H1 (cell line): ENCODE data around the gene SNX32. TPM values are rescaled to one million over a fixed set of nuclear protein-coding genes. Genes with fewer than 3 reads are reported as not detected.

ENCODE experiments used
- CTCF ChIA-PET: fragments of 300-600 bp; sonication (Branson Sonifier 250); formaldehyde crosslinking; loops from one replicate; lab custom pipeline; 2021; ENCODE audit not compliant: partially characterized antibody; lab: Charles Lee
- POLR2A ChIA-PET: fragments of 300-600 bp; sonication (Branson Sonifier 250); formaldehyde crosslinking; loops from one replicate; lab custom pipeline; 2021; ENCODE audit warnings: inconsistent platforms; ENCODE audit not compliant: partially characterized antibody; lab: Charles Lee
- DNase-seq, 2 experiments: peaks; one replicate each; pipeline versions ENCODE4 v3.0.0 to v3.0.0-alpha.2; 2010 to 2022; ENCODE audit warnings: low spot score in 2 of 2, low read depth in 1 of 2, mixed read lengths in 1 of 2
- FAIRE-seq: peaks from 2 replicates; lab custom pipeline; 2011; peaks lifted over from hg19 to GRCh38; lab: Jason Lieb, UNC
- H2AFZ ChIP-seq: 2 replicates; pipeline ENCODE4 v1.8.1; 2012; ENCODE audit warnings: low read length, inconsistent platforms
- H2AK5ac ChIP-seq: 2 replicates; pipeline ENCODE4 v1.6.1; 2013; ENCODE audit warnings: low read depth, low read length
- H2BK120ac ChIP-seq: replicated peaks from 2 replicates; pipeline ENCODE3; 2013; ENCODE audit warnings: low read depth, low read length, inconsistent platforms
- H2BK12ac ChIP-seq: 2 replicates; pipeline ENCODE4 v1.6.1; 2013; ENCODE audit warnings: low read depth, low read length
- H2BK15ac ChIP-seq: 2 replicates; pipeline ENCODE4 v1.6.1; 2013; ENCODE audit warnings: low read length
- H2BK20ac ChIP-seq: 2 replicates; pipeline ENCODE4 v1.6.1; 2013; ENCODE audit warnings: low read length
- H2BK5ac ChIP-seq: 2 replicates; pipeline ENCODE4 v1.6.1; 2013; ENCODE audit warnings: low read depth, low read length
- H3K14ac ChIP-seq: 2 replicates; pipeline ENCODE4 v1.6.1; 2013; ENCODE audit warnings: inconsistent platforms; ENCODE audit not compliant: insufficient read length
- H3K18ac ChIP-seq: 2 replicates; pipeline ENCODE4 v1.6.1; 2013; ENCODE audit warnings: low read length; ENCODE audit errors: extremely low read depth
- H3K23ac ChIP-seq: 2 replicates; pipeline ENCODE4 v1.6.1; 2013; ENCODE audit warnings: inconsistent platforms; ENCODE audit not compliant: insufficient read length
- H3K23me2 ChIP-seq: 2 replicates; pipeline ENCODE4 v1.6.1; 2013; ENCODE audit warnings: low read depth, low read length
- H3K27ac ChIP-seq: 2 replicates; pipeline ENCODE4 v1.6.1; 2011; ENCODE audit warnings: low read depth, low read length, inconsistent platforms
- H3K27me3 ChIP-seq, 4 experiments: replicated peaks in 1 of 4; 1 replicate in 1 of 4; 2 replicates in 3 of 4; pipeline versions ENCODE4 v1.6.1 to v1.8.1; 2011 to 2013; ENCODE audit warnings: low read length in 3 of 4, mild to moderate bottlenecking in 3 of 4, inconsistent platforms in 2 of 4, mixed read lengths in 2 of 4, moderate library complexity in 1 of 4; ENCODE audit not compliant: control insufficient read depth in 3 of 4, insufficient read depth in 3 of 4; ENCODE audit errors: extremely low read depth in 1 of 4
- H3K36me3 ChIP-seq, 4 experiments: 2 replicates each; pipeline versions ENCODE4 v1.6.1 to v1.8.1; 2011 to 2013; ENCODE audit warnings: mild to moderate bottlenecking in 4 of 4, low read length in 3 of 4, moderate library complexity in 2 of 4, control low read depth in 1 of 4, inconsistent platforms in 1 of 4; ENCODE audit not compliant: insufficient read depth in 4 of 4, control insufficient read depth in 2 of 4
- H3K4ac ChIP-seq: replicated peaks from 2 replicates; pipeline ENCODE3; 2013; ENCODE audit warnings: low read length, low read depth, mixed read lengths, inconsistent platforms; ENCODE audit not compliant: insufficient read length
- H3K4me1 ChIP-seq, 4 experiments: replicated peaks in 1 of 4; 1 replicate in 1 of 4; 2 replicates in 3 of 4; pipeline versions ENCODE4 v1.6.1 to v1.8.1; 2011 to 2013; ENCODE audit warnings: low read length in 3 of 4, inconsistent platforms in 2 of 4, mixed read lengths in 1 of 4; ENCODE audit not compliant: insufficient read depth in 4 of 4, control insufficient read depth in 3 of 4
- H3K4me2 ChIP-seq, 2 experiments: 2 replicates each; pipeline versions ENCODE4 v1.6.1 to v1.8.1; 2011 to 2013; ENCODE audit warnings: low read depth in 2 of 2, low read length in 2 of 2, control low read depth in 1 of 2, inconsistent platforms in 1 of 2, mild to moderate bottlenecking in 1 of 2; ENCODE audit not compliant: insufficient read depth in 1 of 2
- H3K4me3 ChIP-seq, 4 experiments: fragments of 200-600, 300-600 bp in 1 of 4; sonication (generic), shearing (Covaris generic), sonication (Bioruptor Twin) in 1 of 4; 2 replicates each; pipeline versions ENCODE4 v1.5.1 to v1.8.1; 2011 to 2016; ENCODE audit warnings: low read length in 4 of 4, low read depth in 3 of 4, control low read depth in 2 of 4, inconsistent platforms in 2 of 4, mild to moderate bottlenecking in 2 of 4, mixed read lengths in 1 of 4, moderate library complexity in 1 of 4; ENCODE audit not compliant: insufficient read depth in 2 of 4; ENCODE audit errors: extremely low read depth in 1 of 4
- H3K56ac ChIP-seq: replicated peaks from 2 replicates; pipeline ENCODE3; 2013; ENCODE audit warnings: low read depth, mild to moderate bottlenecking, mixed read lengths, low read length, inconsistent platforms; ENCODE audit not compliant: insufficient read length
- H3K79me1 ChIP-seq: 2 replicates; pipeline ENCODE4 v1.6.1; 2013; ENCODE audit warnings: low read depth, low read length, control low read depth
- H3K79me2 ChIP-seq, 2 experiments: 2 replicates each; pipeline versions ENCODE4 v1.6.1 to v1.8.1; 2012 to 2013; ENCODE audit warnings: low read length in 2 of 2, mild to moderate bottlenecking in 2 of 2, inconsistent platforms in 1 of 2; ENCODE audit not compliant: insufficient read depth in 2 of 2, control insufficient read depth in 1 of 2
- H3K9ac ChIP-seq, 4 experiments: replicated peaks in 1 of 4; 1 replicate in 1 of 4; 2 replicates in 3 of 4; pipeline versions ENCODE4 v1.6.1 to v1.8.1; 2011 to 2013; ENCODE audit warnings: low read depth in 3 of 4, low read length in 3 of 4, control low read depth in 2 of 4, mild to moderate bottlenecking in 2 of 4, moderate library complexity in 2 of 4, inconsistent platforms in 1 of 4; ENCODE audit errors: extremely low read depth in 1 of 4
- H3K9me3 ChIP-seq, 2 experiments: 2 replicates each; pipeline versions ENCODE4 v1.6.1 to v1.8.1; 2012 to 2013; ENCODE audit warnings: mild to moderate bottlenecking in 2 of 2, moderate library complexity in 2 of 2, control low read depth in 1 of 2, inconsistent platforms in 1 of 2, low read depth in 1 of 2, low read length in 1 of 2, mixed read lengths in 1 of 2; ENCODE audit not compliant: insufficient read depth in 2 of 2
- H4K20me1 ChIP-seq, 2 experiments: replicated peaks in 1 of 2; 2 replicates each; pipeline versions ENCODE3 to v1.8.1; 2011 to 2013; ENCODE audit warnings: inconsistent platforms in 2 of 2, low read length in 2 of 2, mild to moderate bottlenecking in 1 of 2; ENCODE audit not compliant: insufficient read depth in 2 of 2, control insufficient read depth in 1 of 2
- H4K5ac ChIP-seq: 2 replicates; pipeline ENCODE4 v1.6.1; 2013; ENCODE audit warnings: low read length, low read depth, mixed read lengths, inconsistent platforms; ENCODE audit not compliant: insufficient read length
- H4K8ac ChIP-seq: 2 replicates; pipeline ENCODE4 v1.8.0; 2013; ENCODE audit warnings: mild to moderate bottlenecking, moderate library complexity, low read length, inconsistent platforms; ENCODE audit not compliant: insufficient read depth; ENCODE audit errors: extremely low read depth
- H4K91ac ChIP-seq: replicated peaks from 2 replicates; pipeline ENCODE3; 2013; ENCODE audit warnings: low read length, mixed read lengths, inconsistent platforms; ENCODE audit not compliant: insufficient read length
- BCL11A ChIP-seq, 2 experiments: IDR thresholded peaks; one replicate each; pipeline ENCODE4 v1.6.1; 2011; ENCODE audit warnings: low read depth in 2 of 2, low read length in 2 of 2, mild to moderate bottlenecking in 2 of 2
- CBX5 ChIP-seq: fragments of 300-800, 300-1000 bp; sonication (generic); IDR thresholded peaks from 2 replicates; pipeline ENCODE4 v1.7.1; 2016; ENCODE audit warnings: antibody characterized with exemption, low read length, low read depth
- CBX8 ChIP-seq: fragments of 300-800, 300-1000 bp; sonication (generic); IDR thresholded peaks from 2 replicates; pipeline ENCODE4 v1.7.1; 2016; ENCODE audit warnings: low read depth, low read length, borderline replicate concordance
- E2F6 ChIP-seq: IDR thresholded peaks from 2 replicates; pipeline ENCODE4 v1.6.1; 2012; ENCODE audit warnings: inconsistent platforms
- HDAC2 ChIP-seq, 2 experiments: fragments of 300-600 bp in 1 of 2; sonication (generic) in 1 of 2; IDR thresholded peaks; 2 replicates each; pipeline ENCODE4 v1.6.1; 2011 to 2012; ENCODE audit warnings: low read depth in 2 of 2, low read length in 2 of 2, mild to moderate bottlenecking in 2 of 2, moderate library complexity in 2 of 2, borderline replicate concordance in 1 of 2, inconsistent platforms in 1 of 2
- JUND ChIP-seq: IDR thresholded peaks from 2 replicates; pipeline ENCODE4 v1.6.1; 2011; ENCODE audit warnings: mild to moderate bottlenecking, improper control_type of control experiment, low read length
- MAFK ChIP-seq: IDR thresholded peaks from 2 replicates; pipeline ENCODE4 v1.6.1; 2012; ENCODE audit warnings: low read depth, mild to moderate bottlenecking, improper control_type of control experiment, low read length
- MAX ChIP-seq: IDR thresholded peaks from 2 replicates; pipeline ENCODE4 v1.6.1; 2012; ENCODE audit warnings: inconsistent platforms
- POLR2AphosphoS5 ChIP-seq: IDR thresholded peaks from 2 replicates; pipeline ENCODE4 v1.6.1; 2011; ENCODE audit warnings: low read depth, low read length
- SP4 ChIP-seq: IDR thresholded peaks from 2 replicates; pipeline ENCODE4 v1.6.1; 2012; ENCODE audit warnings: low read length, inconsistent platforms
- WGBS, 2 experiments: shearing (Covaris generic) in 1 of 2; methylation state at CpG; one replicate each; pipeline versions ENCODE4 v1.1.6 to v1.1.7; 2013 to 2015; ENCODE audit warnings: low lambda C conversion rate in 2 of 2, mixed read lengths in 2 of 2, inconsistent platforms in 1 of 2, low coverage in 1 of 2, missing lambda C conversion rate in 1 of 2; ENCODE audit not compliant: insufficient replicate concordance in 2 of 2, insufficient coverage in 1 of 2, insufficient read length in 1 of 2; ENCODE audit errors: extremely low coverage in 1 of 2, missing lambda C conversion rate in 1 of 2; 5-methylcytosine and 5-hydroxymethylcytosine counted together
- polyA plus RNA-seq, 7 experiments: library from polyadenylated mRNA; depleted of rRNA in 3 of 7; stranded (reverse) in 5 of 7; unstranded in 2 of 7; fragments of >200 nt in 5 of 7; fragments of 200-250 nt in 2 of 7; gene quantifications; 1 replicate in 5 of 7; 2 replicates in 1 of 7; 4 replicates in 1 of 7; pipeline versions ENCODE4 v1.2.1 to v1.2.3, GENCODE V29; 2011 to 2013; ENCODE audit warnings: missing spikeins in 2 of 7, mixed read lengths in 2 of 7
- total RNA-seq: library from RNA; stranded (reverse); fragmentation: NEBNext Ultra II Directional; extraction: Animal tissue kit (Norgen Biotek cat#: 25700); gene quantifications from 2 replicates; pipeline ENCODE4 v1.2.1, GENCODE V29; 2021

Gene SNX32
- total and polyA plus RNA-seq, 2 of the 8 experiments (the other 6 are each of a cell fraction or from before 2014, with no cell fraction given) = 0.76 to 2.2 TPM

GRCh38 chr11:65859095-65859811 lies 25.5 kb downstream of the SNX32 start:
- peak overlapping the region; percentile 96 for H4K91ac ChIP-seq
- H3K23ac ChIP-seq = no peak overlapping the region
- peak overlapping the region; percentile 99 for H3K18ac ChIP-seq
- H2BK12ac ChIP-seq = peak overlapping the region; percentile 99; the same call in 1 of the 2 replicates
- H2AK5ac ChIP-seq = peak overlapping the region; percentile 84
- H2BK120ac ChIP-seq = no peak overlapping the region
- H4K5ac ChIP-seq = peak overlapping the region; percentile 52
- H2BK15ac ChIP-seq = peak overlapping the region; percentile 98; the same call in 1 of the 2 replicates
- no peak overlapping the region for H2BK20ac ChIP-seq
- H3K9me3 ChIP-seq = no peaks in the 10 kb centered on the region
- H3K27me3 ChIP-seq = no peaks in the 10 kb centered on the region
- DNase-seq = peak; percentile 99
- H3K36me3 ChIP-seq = peaks cover 21 to 28% (median 25%) of the 10 kb centered on the region in 4 experiments
- peaks cover 0 to 15% (median 6%) of the 10 kb centered on the region in 4 experiments; a peak in 5 of 7 replicates for H3K4me1 ChIP-seq
- peak overlapping the region; percentile 95 to 97 for H3K4me2 ChIP-seq
- H3K23me2 ChIP-seq = peaks cover 19% of the 10 kb centered on the region
- peak overlapping the region; percentile 62 for H3K56ac ChIP-seq
- peak overlapping the region; percentile 46 to 97 (median 94) for H3K9ac ChIP-seq
- H3K14ac ChIP-seq = peak overlapping the region; percentile 51
- ChIA-PET POLR2A (interaction anchor here (0.6 to 39.7 kb wide), 46 partner anchors 3 to 279 kb away, joined by 3 to 1071 read pairs (median 4); partner anchors contain the start of genes AP5B1, BANF1, C11orf68 and CCDC85B), CTCF (interaction anchor here (0.5 to 9.9 kb wide), 39 partner anchors 10 to 443 kb away, joined by 3 to 191 read pairs (median 4); partner anchors contain the start of genes BANF1, CCDC85B, CTSW and FIBP)
- no peak for FAIRE-seq
- peaks cover 19 to 21% of the 10 kb centered on the region in 2 experiments for H4K20me1 ChIP-seq
- peak overlapping the region; percentile 96 for H3K27ac ChIP-seq
- peak overlapping the region; percentile 98 for H2BK5ac ChIP-seq
- H2AFZ ChIP-seq = no peak overlapping the region
- H3K4me3 ChIP-seq = peak overlapping the region; percentile 75 to 95 (median 86)
- peak overlapping the region; percentile 97; the same call in 1 of the 2 replicates for H4K8ac ChIP-seq
- H3K79me1 ChIP-seq = peaks cover 16% of the 10 kb centered on the region
- peak overlapping the region; percentile 91 for H3K4ac ChIP-seq
- H3K79me2 ChIP-seq = peaks cover 15 to 36% of the 10 kb centered on the region in 2 experiments
- WGBS, 2 experiments = 2% methylated on average over 37 of the region's 46 CpGs; no CpG with 5 or more reads in 1 of the 2 experiments
- TF ChIP-seq HDAC2 (IDR thresholded peaks at IDR 0.05; ENCODE audit: borderline replicate concordance in 1 of 2, low read depth in 2 of 2, low read length in 2 of 2) (peak in 1 of 2 experiments; percentile 0; a peak in 1 of 4 replicates), BCL11A (IDR thresholded peaks at IDR 0.05; ENCODE audit: low read depth in 2 of 2, low read length in 2 of 2) (no peak), MAX (no peak), CBX5 (no peak), E2F6 (no peak; the same call in 1 of the 2 replicates), JUND (no peak), POLR2AphosphoS5 (peak; percentile 96), MAFK (no peak), CBX8 (no peak), SP4 (peak; percentile 59; the same call in 1 of the 2 replicates)
